WTC11 (cell line): ENCODE results near the gene CD96.

Experiments
- ATF2 ChIP-seq: sonication (generic); formaldehyde crosslinking; IDR thresholded peaks from 2 replicates; pipeline ENCODE4 v1.8.1; 2022; ENCODE audit warnings: low read depth, missing genetic modification reagents, borderline replicate concordance
- CREB1 ChIP-seq: sonication (generic); formaldehyde crosslinking; IDR thresholded peaks from 2 replicates; pipeline ENCODE4 v1.8.0; 2023; ENCODE audit warnings: mild to moderate bottlenecking, missing genetic modification reagents
- CTCF ChIP-seq: fragments of 200-600 bp; IDR thresholded peaks from 2 replicates; pipeline ENCODE4 v1.8.0; 2022; ENCODE audit warnings: antibody characterized with exemption
- FOXP4 ChIP-seq: sonication (generic); formaldehyde crosslinking; IDR thresholded peaks from 2 replicates; pipeline ENCODE4 v1.8.0; 2022; ENCODE audit warnings: mild to moderate bottlenecking, missing genetic modification reagents
- HMGXB4 ChIP-seq: sonication (generic); formaldehyde crosslinking; IDR thresholded peaks from 2 replicates; pipeline ENCODE4 v1.8.1; 2023; ENCODE audit warnings: mild to moderate bottlenecking, moderate library complexity, missing genetic modification reagents
- IRF2 ChIP-seq: sonication (generic); formaldehyde crosslinking; IDR thresholded peaks from 2 replicates; pipeline ENCODE4 v1.8.0; 2022; ENCODE audit warnings: low read depth, missing genetic modification reagents, borderline replicate concordance
- JUN ChIP-seq: sonication (generic); formaldehyde crosslinking; IDR thresholded peaks from 2 replicates; pipeline ENCODE4 v1.8.0; 2023; ENCODE audit warnings: mild to moderate bottlenecking, missing genetic modification reagents
- MAX ChIP-seq: sonication (generic); formaldehyde crosslinking; IDR thresholded peaks from 2 replicates; pipeline ENCODE4 v1.8.0; 2022; ENCODE audit warnings: mild to moderate bottlenecking, missing genetic modification reagents
- OVOL2 ChIP-seq: fragments of 250-450 bp; sonication (Bioruptor Pico); IDR thresholded peaks from 2 replicates; pipeline ENCODE4 v1.9.0; 2021; ENCODE audit warnings: mild to moderate bottlenecking, borderline replicate concordance
- SP1 ChIP-seq: sonication (generic); formaldehyde crosslinking; conservative IDR thresholded peaks from 2 replicates; pipeline ENCODE4 v1.8.1; 2022; ENCODE audit warnings: missing genetic modification reagents
- STAT6 ChIP-seq: sonication (generic); formaldehyde crosslinking; conservative IDR thresholded peaks from 2 replicates; pipeline ENCODE4 v1.8.1; 2023; ENCODE audit warnings: mild to moderate bottlenecking, low read depth, missing genetic modification reagents, moderate library complexity
- ZBTB43 ChIP-seq: sonication (generic); formaldehyde crosslinking; IDR thresholded peaks from 2 replicates; pipeline ENCODE4 v1.8.1; 2023; ENCODE audit warnings: mild to moderate bottlenecking, missing genetic modification reagents
- ZNF263 ChIP-seq: sonication (generic); formaldehyde crosslinking; IDR thresholded peaks from 2 replicates; pipeline ENCODE4 v1.8.1; 2022; ENCODE audit warnings: low read depth, mild to moderate bottlenecking, moderate library complexity, missing genetic modification reagents

GRCh38 chr3:111608383-111608782, 66.4 kb downstream of the CD96 start:
- no peak for TF ChIP-seq STAT6 (CRISPR knock-in tag)
- TF ChIP-seq SP1 = no peak
- TF ChIP-seq OVOL2 (CRISPR knock-in tag) = no peak
- TF ChIP-seq HMGXB4 = no peak
- no peak for TF ChIP-seq CTCF
- TF ChIP-seq FOXP4 (CRISPR knock-in tag) = no peak
- no peak for TF ChIP-seq IRF2
- no peak for TF ChIP-seq CREB1 (CRISPR knock-in tag)
- no peak for TF ChIP-seq ZNF263 (CRISPR knock-in tag)
- no peak for TF ChIP-seq ZBTB43 (CRISPR knock-in tag)
- no peak for TF ChIP-seq ATF2 (CRISPR knock-in tag)
- TF ChIP-seq MAX (CRISPR knock-in tag) = no peak
- TF ChIP-seq JUN (CRISPR knock-in tag) = no peak
